Right lobe of liver (tissue), 6 donors: ENCODE measurements around the gene KLHDC10. TPM values are rescaled to one million over a fixed set of nuclear protein-coding genes. Genes with fewer than 3 reads are reported as not detected.

ENCODE experiments used
- ATAC-seq, 4 donors: fragments of 200-7000 bp; cut with Tn5 transposase; one replicate each; pipeline ENCODE4 v1.9.1; 2020; ENCODE audit warnings: mild to moderate bottlenecking in 4 of 4, moderate library complexity in 4 of 4
- DNase-seq, 3 donors: peaks; one replicate each; pipeline ENCODE4 v3.0.0-alpha.2; 2020
- H3K27ac ChIP-seq, 3 donors: fragments of 200-600 bp; one replicate each; pipeline ENCODE4 v1.8.0; 2022
- H3K27me3 ChIP-seq, 2 donors: fragments of 200-600 bp; one replicate each; pipeline ENCODE4 v1.8.0; 2022
- H3K36me3 ChIP-seq, 4 donors: fragments of 200-600 bp; sonication (generic) in 1 of 4; one replicate each; pipeline versions ENCODE4 v1.5.1 to v1.8.0; 2017 to 2022; ENCODE audit warnings: control low read depth in 1 of 4
- H3K4me1 ChIP-seq, 4 donors: fragments of 200-600 bp; sonication (generic) in 1 of 4; one replicate each; pipeline versions ENCODE4 v1.5.1 to v1.8.0; 2017 to 2022; ENCODE audit warnings: control low read depth in 1 of 4
- H3K4me3 ChIP-seq, 3 donors: fragments of 200-600 bp; one replicate each; pipeline ENCODE4 v1.8.0; 2022
- H3K9me3 ChIP-seq, 4 donors: fragments of 200-600 bp; sonication (generic) in 1 of 4; one replicate each; pipeline versions ENCODE4 v1.5.1 to v1.8.0; 2017 to 2022; ENCODE audit warnings: control low read depth in 1 of 4
- POLR2A ChIP-seq: fragments of 450-650 bp; IDR thresholded peaks from one replicate; pipeline ENCODE4 v1.6.1; 2017; ENCODE audit warnings: antibody characterized with exemption, mild to moderate bottlenecking
- WGBS: methylation state at CpG from one replicate; pipeline ENCODE4 v1.1.6; 2018; ENCODE audit warnings: low coverage, low lambda C conversion rate; ENCODE audit not compliant: insufficient coverage; ENCODE audit errors: missing lambda C conversion rate; 5-methylcytosine and 5-hydroxymethylcytosine counted together
- intact Hi-C, 2 donors: fragments of 100-400 bp; cut with DNase I; formaldehyde crosslinking; loops; one replicate each; pipeline versions ENCODE4 v1.11.2 to v1.14.1; 2022
- total RNA-seq, 6 experiments: library from RNA; depleted of rRNA in 2 of 6; stranded (reverse); fragments of >200 nt in 2 of 6; fragmentation: NEBNext Ultra II Directional in 3 of 6; extraction: Animal tissue kit (Norgen Biotek cat#: 25700) in 3 of 6; gene quantifications; one replicate each; pipeline versions ENCODE4 v1.1.0 to v1.2.4, GENCODE V29; 2016 to 2023
- TF ChIP-seq, protein P1 (sequence below), 4 donors: fragments of 200-600 bp in 3 of 4; fragments of 450-650 bp in 1 of 4; IDR thresholded peaks; one replicate each; pipeline versions ENCODE4 v1.5.1 to v1.8.0; 2016 to 2022; ENCODE audit warnings: antibody characterized with exemption in 4 of 4, mild to moderate bottlenecking in 2 of 4
- donor health status: DM: no; HTN: yes; CAD: no.
- donor health status: DM: no; HTN: no; CAD: no.
- donor health status: DM: no; HTN: no; CAD: no.
- donor health status: DM: no; HTN: yes; CAD: no.
- donor health status: DM: no; HTN: yes; CAD: no.

Gene KLHDC10
- total RNA-seq, 6 experiments from 2014 or later, result 12.7 to 35.4 (median 21.7) TPM

DNA sequence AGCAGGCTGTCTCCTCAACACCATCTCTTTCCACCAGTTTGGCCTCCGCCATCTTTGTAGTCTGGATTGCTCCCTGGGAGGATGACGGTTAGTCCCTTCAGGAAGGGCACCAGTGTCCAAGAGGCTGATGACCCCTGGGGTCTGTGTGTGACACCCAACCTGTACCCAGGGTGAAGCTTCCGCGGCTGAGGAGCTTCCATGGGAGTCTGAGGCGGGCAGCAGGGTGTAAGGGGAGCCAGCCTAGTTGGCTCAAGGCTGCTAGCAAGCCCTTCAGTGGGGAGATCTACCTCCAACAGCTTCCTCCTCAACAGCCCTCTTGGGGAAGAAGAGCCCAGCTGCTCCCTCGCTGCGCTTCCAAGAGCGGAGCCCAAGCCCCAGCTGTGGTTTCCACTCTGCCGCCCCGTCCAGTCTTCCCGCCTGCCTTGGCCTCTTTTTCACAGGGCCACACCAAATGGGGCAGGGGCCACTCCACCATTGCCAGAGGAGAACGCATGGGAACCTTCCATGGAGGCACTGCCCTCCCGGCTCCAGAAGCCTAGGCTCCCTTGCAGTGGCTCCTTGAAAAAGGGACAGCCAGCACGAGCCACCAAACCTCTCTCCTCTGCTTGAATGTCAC lies 77.5 kb downstream of the KLHDC10 start:
- Histone ChIP-seq H3K36me3 (no peaks in the 10 kb centered on the region), H3K27ac (no peak overlapping the region), H3K9me3 (no peaks in the 10 kb centered on the region), H3K4me1 (peaks cover 0 to 11% (median 0%) of the 10 kb centered on the region in 4 donors), H3K27me3 (no peaks in the 10 kb centered on the region), H3K4me3 (no peak overlapping the region)
- peak in 1 of 4 donors; percentile 24 for ATAC-seq
- TF ChIP-seq, protein P1, sequence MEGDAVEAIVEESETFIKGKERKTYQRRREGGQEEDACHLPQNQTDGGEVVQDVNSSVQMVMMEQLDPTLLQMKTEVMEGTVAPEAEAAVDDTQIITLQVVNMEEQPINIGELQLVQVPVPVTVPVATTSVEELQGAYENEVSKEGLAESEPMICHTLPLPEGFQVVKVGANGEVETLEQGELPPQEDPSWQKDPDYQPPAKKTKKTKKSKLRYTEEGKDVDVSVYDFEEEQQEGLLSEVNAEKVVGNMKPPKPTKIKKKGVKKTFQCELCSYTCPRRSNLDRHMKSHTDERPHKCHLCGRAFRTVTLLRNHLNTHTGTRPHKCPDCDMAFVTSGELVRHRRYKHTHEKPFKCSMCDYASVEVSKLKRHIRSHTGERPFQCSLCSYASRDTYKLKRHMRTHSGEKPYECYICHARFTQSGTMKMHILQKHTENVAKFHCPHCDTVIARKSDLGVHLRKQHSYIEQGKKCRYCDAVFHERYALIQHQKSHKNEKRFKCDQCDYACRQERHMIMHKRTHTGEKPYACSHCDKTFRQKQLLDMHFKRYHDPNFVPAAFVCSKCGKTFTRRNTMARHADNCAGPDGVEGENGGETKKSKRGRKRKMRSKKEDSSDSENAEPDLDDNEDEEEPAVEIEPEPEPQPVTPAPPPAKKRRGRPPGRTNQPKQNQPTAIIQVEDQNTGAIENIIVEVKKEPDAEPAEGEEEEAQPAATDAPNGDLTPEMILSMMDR (IDR thresholded peaks at IDR 0.05), result no peak
- no peak for TF ChIP-seq POLR2A
- intact Hi-C loops, result no loop called here
- WGBS, result 90% methylated on average over 4 of the region's 14 CpGs
- no peak for DNase-seq

DNA sequence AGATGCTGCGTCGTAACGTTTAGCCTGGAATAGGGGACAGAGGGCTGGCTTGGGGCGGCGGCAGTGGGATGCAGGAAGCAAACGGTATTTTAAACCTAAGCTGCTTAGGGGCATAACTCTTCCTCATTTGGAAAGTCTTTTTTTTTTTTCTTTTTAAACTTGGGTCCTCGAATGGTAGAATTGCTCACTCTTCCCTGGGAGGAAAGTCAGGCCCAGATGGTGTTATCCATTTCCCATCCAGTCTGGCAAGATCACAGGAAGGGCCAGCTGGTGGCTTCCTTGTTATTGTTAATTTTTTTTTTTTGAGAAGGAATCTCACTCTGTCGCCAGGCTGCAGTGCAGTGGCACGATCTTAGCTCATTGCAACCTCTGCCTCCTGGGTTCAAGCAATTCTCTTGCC lies 78.2 kb downstream of the KLHDC10 start:
- Histone ChIP-seq H3K9me3 (no peaks in the 10 kb centered on the region), H3K4me3 (no peak overlapping the region), H3K4me1 (peaks cover 0 to 11% (median 0%) of the 10 kb centered on the region in 4 donors), H3K27ac (no peak overlapping the region), H3K36me3 (no peaks in the 10 kb centered on the region), H3K27me3 (no peaks in the 10 kb centered on the region)
- intact Hi-C loops, result no loop called here
- WGBS, result 83% methylated on average over 8 of the region's 9 CpGs
- no peak for TF ChIP-seq POLR2A
- TF ChIP-seq, protein P1 (IDR thresholded peaks at IDR 0.05), result no peak
- DNase-seq, result no peak
- no peak for ATAC-seq

DNA sequence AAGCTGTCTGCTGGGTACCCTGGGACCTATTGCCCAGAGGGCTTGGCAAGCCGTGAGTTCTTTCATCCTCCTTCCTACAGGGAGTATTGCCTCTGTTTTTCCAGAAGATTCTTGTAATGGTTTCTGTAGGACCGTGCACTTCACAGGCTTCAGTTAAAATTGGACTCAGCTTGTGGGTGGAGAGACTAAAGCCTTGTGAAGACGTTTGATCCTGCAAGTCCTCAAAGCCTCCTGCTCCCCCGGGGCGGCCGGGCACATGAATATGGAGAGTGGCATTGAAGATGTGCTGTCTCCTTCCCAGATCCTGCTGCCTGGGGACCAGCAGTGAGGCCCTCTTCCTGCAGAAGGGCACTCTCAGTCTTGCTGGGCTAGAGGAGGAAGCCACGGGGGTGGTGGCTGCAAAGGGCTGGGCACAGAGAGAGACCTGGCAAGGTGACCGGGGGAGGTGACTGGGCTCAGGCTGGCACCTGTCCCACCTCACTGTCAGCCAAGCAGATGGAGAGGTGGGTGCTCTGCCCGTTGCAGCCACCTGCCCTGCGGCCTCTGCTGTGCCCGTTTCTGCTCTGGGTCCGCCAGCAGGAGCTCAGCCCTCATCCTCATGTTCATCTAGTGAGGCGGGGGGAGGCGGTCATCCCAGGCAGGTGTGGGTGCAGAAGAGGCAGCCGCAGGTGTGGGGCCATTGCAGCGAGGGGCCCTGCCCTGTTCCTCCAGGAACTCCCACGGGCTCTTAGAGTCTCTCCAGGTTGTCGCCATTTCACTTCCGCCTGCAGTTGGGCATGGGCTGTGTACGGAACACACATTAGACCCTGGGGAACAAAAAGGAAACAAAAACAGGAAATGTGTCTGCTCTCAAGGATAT lies 79.2 kb downstream of the KLHDC10 start:
- peaks cover 0 to 11% (median 0%) of the 10 kb centered on the region in 4 donors for H3K4me1 ChIP-seq
- ATAC-seq, result peak in 2 of 4 donors; percentile 25 to 29
- TF ChIP-seq POLR2A, result no peak
- TF ChIP-seq, protein P1 (IDR thresholded peaks at IDR 0.05), result no peak
- H3K36me3 ChIP-seq, result no peaks in the 10 kb centered on the region
- no peaks in the 10 kb centered on the region for H3K27me3 ChIP-seq
- no peak overlapping the region for H3K4me3 ChIP-seq
- no peak for DNase-seq
- WGBS, result 67% methylated on average over 12 of the region's 20 CpGs
- no peaks in the 10 kb centered on the region for H3K9me3 ChIP-seq
- no peak overlapping the region for H3K27ac ChIP-seq
- intact Hi-C loops, result no loop called here

DNA sequence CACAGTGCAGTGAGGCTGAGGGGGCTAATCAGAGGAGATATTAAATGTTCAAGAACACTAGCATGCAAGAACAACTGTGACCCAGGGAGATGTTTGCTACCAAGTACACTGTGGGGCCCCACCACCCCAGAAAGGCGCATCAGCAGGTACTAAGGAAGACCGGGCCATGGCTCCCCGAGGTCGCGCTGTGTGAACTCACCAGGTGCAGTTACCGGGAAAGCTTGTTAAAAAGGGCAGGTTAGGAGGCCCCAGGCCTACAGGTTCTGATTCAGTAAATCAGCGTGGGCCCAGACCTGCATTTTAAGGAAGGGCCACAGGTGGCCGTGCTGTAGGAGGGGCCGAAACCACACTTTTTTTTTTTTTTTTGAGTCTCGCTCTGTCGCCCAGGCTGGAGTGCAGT lies 80.3 kb downstream of the KLHDC10 start:
- H3K9me3 ChIP-seq, result no peaks in the 10 kb centered on the region
- no peaks in the 10 kb centered on the region for H3K27me3 ChIP-seq
- no peaks in the 10 kb centered on the region for H3K36me3 ChIP-seq
- H3K4me1 ChIP-seq, result peaks cover 0 to 11% (median 0%) of the 10 kb centered on the region in 4 donors
- intact Hi-C loops, result no loop called here
- H3K4me3 ChIP-seq, result no peak overlapping the region
- H3K27ac ChIP-seq, result no peak overlapping the region
- no peak for TF ChIP-seq POLR2A
- TF ChIP-seq, protein P1 (IDR thresholded peaks at IDR 0.05), result no peak
- DNase-seq (no peak), ATAC-seq (no peak)
- 90% methylated on average over 11 of the region's 11 CpGs for WGBS
